Kidney capillary endothelial cell (primary cell): ENCODE measurements around the gene CALCA.

Source experiments
- DNase-seq: peaks from one replicate; pipeline ENCODE4 v3.0.0-alpha.2; 2018; ENCODE audit warnings: low spot score

The CALCA gene

DNA sequence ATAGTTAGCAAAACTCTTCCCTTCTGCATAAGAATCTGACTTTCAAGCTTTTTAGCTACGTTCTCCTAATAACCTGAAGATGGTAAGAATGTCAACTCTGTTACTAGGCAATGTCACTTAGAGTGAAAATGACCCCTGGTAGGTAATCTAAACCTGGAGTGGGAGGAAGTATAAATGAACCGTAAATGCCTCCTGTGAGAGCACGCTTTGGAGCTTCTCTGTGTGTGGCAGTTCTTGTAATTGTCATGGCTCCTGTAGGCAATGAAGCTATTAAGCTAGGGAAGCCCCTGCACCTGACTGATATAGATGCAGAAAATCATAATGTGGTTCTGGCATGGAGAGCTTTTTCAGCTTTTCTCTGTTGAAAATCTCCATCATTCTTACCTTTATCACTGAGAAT, 29.4 kb downstream of the CALCA start:
- no peak for DNase-seq

DNA sequence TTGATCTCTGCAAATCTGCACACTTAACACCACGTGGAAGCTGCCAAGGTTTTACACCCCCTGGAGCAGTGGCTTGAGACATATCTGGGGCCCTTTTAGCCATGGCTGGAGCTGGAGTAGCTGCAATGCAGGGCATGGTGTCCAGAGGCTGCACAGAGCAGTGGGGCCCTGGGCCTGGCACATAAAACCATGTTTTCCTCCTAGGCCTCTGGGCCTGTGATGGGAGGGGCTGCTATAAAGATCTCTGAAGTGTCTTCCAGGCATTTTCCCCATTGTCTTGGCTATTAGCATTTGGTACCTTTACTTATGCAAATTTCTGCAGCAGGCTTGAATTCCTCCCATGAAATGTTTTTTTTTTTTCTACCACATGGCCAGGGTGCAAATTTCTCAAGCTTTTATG, 33.2 kb downstream of the CALCA start:
- DNase-seq: no peak

- no peak for DNase-seq
Observed at GRCh38 chr11:14934641-14935351, 37.4 kb downstream of the CALCA start.

DNA sequence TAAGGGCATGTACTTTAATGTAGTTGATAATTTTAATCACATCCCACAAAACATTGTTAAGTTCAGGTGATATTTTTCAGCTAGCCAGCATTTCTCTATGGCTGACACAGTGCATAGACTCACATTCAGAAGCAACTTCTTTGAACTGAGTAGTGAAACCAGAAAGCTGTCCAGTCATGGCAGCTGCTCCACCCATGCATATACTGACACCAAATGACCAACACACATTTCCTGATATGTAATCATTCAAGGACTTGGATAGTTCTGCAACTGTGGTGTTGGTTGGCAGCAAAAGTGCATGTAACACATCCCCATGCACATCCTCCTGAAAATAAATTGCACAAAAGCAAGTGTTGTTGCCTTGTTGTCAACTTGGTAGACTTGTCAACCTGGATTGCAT, 39.7 kb downstream of the CALCA start:
- DNase-seq: no peak

DNA sequence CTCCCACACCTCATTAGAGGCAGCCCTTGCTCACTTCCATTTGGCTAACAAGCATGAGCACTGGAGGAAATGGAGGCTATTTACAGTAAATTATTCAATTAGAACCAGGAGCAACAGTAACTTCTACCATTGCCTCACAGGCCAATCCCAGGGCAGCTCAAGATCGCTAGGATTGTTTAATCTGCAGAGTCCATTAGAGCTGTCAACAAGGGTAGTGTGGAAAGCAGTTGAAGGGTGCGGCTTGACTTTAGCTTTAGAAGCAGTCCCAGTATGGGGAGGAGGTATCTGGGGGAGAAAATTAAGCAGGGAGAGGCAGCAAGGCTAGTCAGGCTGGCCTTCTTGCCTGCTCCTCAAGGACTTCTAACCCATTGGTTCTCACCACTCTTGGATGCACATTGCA, 41.8 kb downstream of the CALCA start:
- no peak for DNase-seq

GRCh38 chr11:14927146-14927545, 45.0 kb downstream of the CALCA start:
- no peak for DNase-seq

DNA sequence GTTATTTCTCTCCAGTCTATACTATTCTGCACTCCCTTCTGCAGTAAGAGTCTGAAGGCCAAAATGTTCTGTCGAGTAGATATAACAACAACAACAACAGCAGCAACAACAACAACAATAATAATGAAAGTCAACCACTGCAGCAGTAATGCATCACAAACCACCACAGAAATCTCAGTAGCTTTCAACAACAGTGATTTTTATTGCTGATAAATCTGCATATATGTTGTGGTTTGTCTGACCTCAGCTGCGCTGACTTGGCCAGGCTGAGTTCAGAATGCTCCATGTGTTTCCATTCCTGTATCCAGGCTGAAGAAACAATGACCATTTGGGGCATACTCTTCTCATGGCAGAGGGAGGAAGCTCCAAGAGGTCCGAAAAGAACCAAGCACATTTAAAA, 47.8 kb downstream of the CALCA start:
- DNase-seq: no peak
